Activated CD8-positive, alpha-beta memory T cell treated with anti-CD3 and anti-CD28 coated beads for 1 hour (primary cell): ENCODE measurements around the gene NEURL2.

Experiments
- DNase-seq, 2 donors: peaks; one replicate each; pipeline ENCODE4 v3.0.0-alpha.2; 2020; ENCODE audit warnings: low read depth in 1 of 2; ENCODE audit errors: extremely low read depth in 1 of 2

Gene NEURL2

GRCh38 chr20:45848421-45848820, 42.6 kb downstream of the NEURL2 start:
- no peak for DNase-seq

- no peak for DNase-seq
These were observed 45.6 kb downstream of the NEURL2 start for GRCh38 chr20:45845452-45845851.

- DNase-seq: no peak
These were observed 47.5 kb downstream of the NEURL2 start for GRCh38 chr20:45843506-45843905.

GRCh38 chr20:45842169-45842812, 48.7 kb downstream of the NEURL2 start:
- no peak for DNase-seq

GRCh38 chr20:45841407-45842129, 49.4 kb downstream of the NEURL2 start:
- no peak for DNase-seq

GRCh38 chr20:45840700-45841198, 50.3 kb downstream of the NEURL2 start:
- no peak for DNase-seq
